ENCODE measurements around the gene TNRC6C.

TNRC6C gene

DNA sequence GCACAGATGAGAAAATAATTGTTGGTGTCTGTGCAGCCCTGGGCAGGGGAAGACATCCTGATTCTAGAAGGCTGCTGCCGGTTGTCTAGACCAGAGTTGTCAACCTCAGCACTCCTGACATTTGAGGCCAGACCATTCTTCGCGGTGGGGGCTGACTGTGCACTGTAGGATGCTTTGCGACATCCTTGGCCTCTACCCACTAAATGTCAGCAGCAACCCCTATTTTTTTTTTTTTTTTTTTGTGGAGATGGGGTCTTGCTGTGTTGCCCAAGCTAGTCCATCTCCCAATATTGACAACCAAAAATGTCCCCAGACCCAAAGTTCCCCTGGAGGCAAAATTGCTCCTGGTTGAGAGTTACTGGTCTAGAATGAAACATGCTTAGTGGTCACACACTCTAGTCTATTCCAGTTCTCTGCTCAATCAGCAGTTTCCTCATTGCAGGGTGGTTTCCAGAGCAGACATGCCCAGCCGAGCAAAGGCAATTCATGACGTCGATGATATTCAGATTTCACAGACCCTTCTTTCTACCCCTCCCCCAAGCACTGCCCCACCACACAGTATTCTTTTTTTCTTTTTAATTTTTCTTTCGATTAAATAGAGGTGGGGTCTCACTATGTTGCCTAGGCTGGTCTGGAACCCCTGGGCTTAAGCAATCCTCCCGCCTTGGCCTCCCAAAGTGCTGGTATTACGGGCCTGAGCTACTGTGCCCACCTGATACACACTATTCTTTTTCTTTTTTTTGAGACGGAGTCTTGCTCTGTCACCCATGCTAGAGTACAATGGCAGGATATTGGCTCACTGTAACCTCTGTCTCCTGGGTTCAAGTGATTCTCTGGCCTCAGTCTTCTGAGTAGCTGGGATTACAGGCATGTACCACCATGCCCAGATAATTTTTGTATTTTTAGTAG lies 196.7 kb downstream of the TNRC6C start:
- TF ChIP-seq, protein P1, sequence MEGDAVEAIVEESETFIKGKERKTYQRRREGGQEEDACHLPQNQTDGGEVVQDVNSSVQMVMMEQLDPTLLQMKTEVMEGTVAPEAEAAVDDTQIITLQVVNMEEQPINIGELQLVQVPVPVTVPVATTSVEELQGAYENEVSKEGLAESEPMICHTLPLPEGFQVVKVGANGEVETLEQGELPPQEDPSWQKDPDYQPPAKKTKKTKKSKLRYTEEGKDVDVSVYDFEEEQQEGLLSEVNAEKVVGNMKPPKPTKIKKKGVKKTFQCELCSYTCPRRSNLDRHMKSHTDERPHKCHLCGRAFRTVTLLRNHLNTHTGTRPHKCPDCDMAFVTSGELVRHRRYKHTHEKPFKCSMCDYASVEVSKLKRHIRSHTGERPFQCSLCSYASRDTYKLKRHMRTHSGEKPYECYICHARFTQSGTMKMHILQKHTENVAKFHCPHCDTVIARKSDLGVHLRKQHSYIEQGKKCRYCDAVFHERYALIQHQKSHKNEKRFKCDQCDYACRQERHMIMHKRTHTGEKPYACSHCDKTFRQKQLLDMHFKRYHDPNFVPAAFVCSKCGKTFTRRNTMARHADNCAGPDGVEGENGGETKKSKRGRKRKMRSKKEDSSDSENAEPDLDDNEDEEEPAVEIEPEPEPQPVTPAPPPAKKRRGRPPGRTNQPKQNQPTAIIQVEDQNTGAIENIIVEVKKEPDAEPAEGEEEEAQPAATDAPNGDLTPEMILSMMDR (IDR thresholded peaks at IDR 0.05; ENCODE audit: low read depth, low read length), result no peak
- H3K4me3 ChIP-seq (replicated peaks in 1 of 2; ENCODE audit: low read depth in 2 of 2, low read length in 2 of 2), result no peak overlapping the region
- no peak for DNase-seq (ENCODE audit: low read depth in 2 of 2)

Data from cardiac fibroblast (primary cell).